Loucy (cell line): ENCODE results near the gene SYNGR2.

Source experiments
- H2AFZ ChIP-seq: fragments of 200-600 bp; sonication (generic); 2 replicates; pipeline ENCODE4 v1.6.0; 2016; ENCODE audit warnings: antibody characterized with exemption, mild to moderate bottlenecking, low read length, moderate library complexity
- H3F3A ChIP-seq: fragments of 200-600 bp; 2 replicates; pipeline ENCODE4 v1.6.0; 2016; ENCODE audit warnings: antibody characterized with exemption, low read depth, mild to moderate bottlenecking
- H3K27me3 ChIP-seq: fragments of 200-600 bp; sonication (generic); 2 replicates; pipeline ENCODE4 v1.6.1; 2014; ENCODE audit warnings: low read length, mild to moderate bottlenecking; ENCODE audit not compliant: insufficient read depth, poor library complexity, severe bottlenecking
- H3K36me3 ChIP-seq: fragments of 200-600 bp; sonication (generic); 2 replicates; pipeline ENCODE4 v1.6.1; 2016; ENCODE audit warnings: low read length; ENCODE audit not compliant: insufficient read depth
- H3K4me1 ChIP-seq: fragments of 200-600 bp; sonication (generic); 2 replicates; pipeline ENCODE4 v1.5.1; 2014; ENCODE audit warnings: low read length, mild to moderate bottlenecking; ENCODE audit not compliant: insufficient read depth, poor library complexity, severe bottlenecking
- H3K4me2 ChIP-seq: fragments of 200-600 bp; sonication (generic); 2 replicates; pipeline ENCODE4 v1.6.0; 2014; ENCODE audit warnings: antibody characterized with exemption, low read length, low read depth, mild to moderate bottlenecking; ENCODE audit not compliant: poor library complexity, severe bottlenecking
- H3K4me3 ChIP-seq: fragments of 200-600 bp; sonication (generic); 2 replicates; pipeline ENCODE4 v1.5.1; 2014; ENCODE audit warnings: low read length, mild to moderate bottlenecking, mixed read lengths; ENCODE audit not compliant: poor library complexity, severe bottlenecking
- H3K79me2 ChIP-seq: fragments of 200-600 bp; sonication (generic); 2 replicates; pipeline ENCODE4 v1.6.1; 2014; ENCODE audit warnings: low read length; ENCODE audit not compliant: insufficient read depth
- H3K9ac ChIP-seq: fragments of 200-600 bp; sonication (generic); 2 replicates; pipeline ENCODE4 v1.6.0; 2014; ENCODE audit warnings: mild to moderate bottlenecking, low read depth, low read length, moderate library complexity; ENCODE audit not compliant: poor library complexity, severe bottlenecking
- H3K9me2 ChIP-seq: fragments of 200-600 bp; sonication (generic); replicated peaks from 2 replicates; pipeline ENCODE4 v1.6.1; 2016; ENCODE audit warnings: low read depth, low read length, mixed read lengths
- H3K9me3 ChIP-seq: fragments of 200-600 bp; sonication (generic); 2 replicates; pipeline ENCODE4 v1.6.1; 2014; ENCODE audit warnings: mild to moderate bottlenecking, antibody characterized with exemption, low read length, low read depth; ENCODE audit not compliant: insufficient read depth
- H4K20me1 ChIP-seq: fragments of 200-600 bp; sonication (generic); 2 replicates; pipeline ENCODE4 v1.6.0; 2014; ENCODE audit warnings: antibody characterized with exemption, low read length, mild to moderate bottlenecking; ENCODE audit not compliant: insufficient read depth, poor library complexity, severe bottlenecking
- CTCF ChIP-seq: fragments of 200-600 bp; sonication (generic); conservative IDR thresholded peaks from 2 replicates; pipeline ENCODE4 v1.5.1; 2014; ENCODE audit warnings: mild to moderate bottlenecking, antibody characterized with exemption, low read length
- EZH2phosphoT487 ChIP-seq: fragments of 200-600 bp; IDR thresholded peaks from 2 replicates; pipeline ENCODE4 v1.6.1; 2018; ENCODE audit warnings: antibody characterized with exemption, mild to moderate bottlenecking, moderate library complexity, borderline replicate concordance

Gene SYNGR2

GRCh38 chr17:78128551-78129350 is 39.6 kb upstream of the SYNGR2 start, which contains the start of gene TMC6:
Gene TMC6, minus strand, starts transcription at chr17:78128755. Its CDS starts 1,923 bp downstream, at chr17:78126832.
- Histone ChIP-seq H4K20me1 (peaks cover 37% of the 10 kb centered on the region), H3K9me2 (no peaks in the 10 kb centered on the region), H2AFZ (peak within 1 kb of the TSS; percentile 69), H3K4me3 (peak within 1 kb of the TSS; percentile 91), H3K36me3 (peaks cover 21% of the 10 kb centered on the region; the same call in 1 of the 2 replicates), H3K9me3 (no peaks in the 10 kb centered on the region), H3K79me2 (peaks cover 93% of the 10 kb centered on the region), H3F3A (peaks cover 13% of the 10 kb centered on the region; the same call in 1 of the 2 replicates), H3K9ac (peak within 1 kb of the TSS; percentile 99), H3K4me1 (peaks cover 53% of the 10 kb centered on the region), H3K27me3 (peaks cover 8% of the 10 kb centered on the region), H3K4me2 (peak within 1 kb of the TSS; percentile 81)
- TF ChIP-seq CTCF, result no peak
- TF ChIP-seq EZH2phosphoT487, result no peak

- Histone ChIP-seq H2AFZ (no peak overlapping the region), H3K9me3 (no peaks in the 10 kb centered on the region), H3K9ac (peak overlapping the region; percentile 99), H3K4me1 (peaks cover 59% of the 10 kb centered on the region), H3K27me3 (peaks cover 8% of the 10 kb centered on the region), H4K20me1 (peaks cover 44% of the 10 kb centered on the region), H3K4me2 (peak overlapping the region; percentile 81), H3F3A (peaks cover 13% of the 10 kb centered on the region; the same call in 1 of the 2 replicates), H3K79me2 (peaks cover 93% of the 10 kb centered on the region), H3K9me2 (no peaks in the 10 kb centered on the region), H3K36me3 (peaks cover 20% of the 10 kb centered on the region; the same call in 1 of the 2 replicates), H3K4me3 (peak overlapping the region; percentile 91)
- no peak for TF ChIP-seq EZH2phosphoT487
- TF ChIP-seq CTCF, result no peak
Observed at GRCh38 chr17:78129351-78130089, 38.9 kb upstream of the SYNGR2 start.

- Histone ChIP-seq H3K79me2 (peaks cover 93% of the 10 kb centered on the region), H3K27me3 (peaks cover 8% of the 10 kb centered on the region), H3K4me2 (peak overlapping the region; percentile 81), H4K20me1 (peaks cover 50% of the 10 kb centered on the region), H3K4me3 (peak overlapping the region; percentile 91), H3K4me1 (peaks cover 58% of the 10 kb centered on the region), H3K36me3 (peaks cover 25% of the 10 kb centered on the region; the same call in 1 of the 2 replicates), H2AFZ (no peak overlapping the region), H3K9me2 (no peaks in the 10 kb centered on the region), H3K9me3 (no peaks in the 10 kb centered on the region), H3F3A (peaks cover 13% of the 10 kb centered on the region; the same call in 1 of the 2 replicates), H3K9ac (peak overlapping the region; percentile 99)
- TF ChIP-seq EZH2phosphoT487 (no peak), CTCF (no peak)
Observed at GRCh38 chr17:78130090-78130436, 38.3 kb upstream of the SYNGR2 start.
